SU-DHL-6 (cell line): ENCODE data around the gene LILRA2.

Experiments used
- EZH2phosphoT487 ChIP-seq: fragments of 200-600 bp; sonication (generic), shearing (Covaris generic); conservative IDR thresholded peaks from 2 replicates; pipeline ENCODE4 v1.6.1; 2018; ENCODE audit warnings: mild to moderate bottlenecking, antibody characterized with exemption, low read length, moderate library complexity, mixed read lengths
- TF ChIP-seq, protein P1 (sequence below): fragments of 200-600 bp; sonication (generic); IDR thresholded peaks from one replicate; pipeline ENCODE4 v1.5.1; 2017; ENCODE audit warnings: antibody characterized with exemption, mild to moderate bottlenecking, low read length, moderate library complexity; ENCODE audit not compliant: insufficient read depth, poor library complexity, severe bottlenecking

- TF ChIP-seq, protein P1, sequence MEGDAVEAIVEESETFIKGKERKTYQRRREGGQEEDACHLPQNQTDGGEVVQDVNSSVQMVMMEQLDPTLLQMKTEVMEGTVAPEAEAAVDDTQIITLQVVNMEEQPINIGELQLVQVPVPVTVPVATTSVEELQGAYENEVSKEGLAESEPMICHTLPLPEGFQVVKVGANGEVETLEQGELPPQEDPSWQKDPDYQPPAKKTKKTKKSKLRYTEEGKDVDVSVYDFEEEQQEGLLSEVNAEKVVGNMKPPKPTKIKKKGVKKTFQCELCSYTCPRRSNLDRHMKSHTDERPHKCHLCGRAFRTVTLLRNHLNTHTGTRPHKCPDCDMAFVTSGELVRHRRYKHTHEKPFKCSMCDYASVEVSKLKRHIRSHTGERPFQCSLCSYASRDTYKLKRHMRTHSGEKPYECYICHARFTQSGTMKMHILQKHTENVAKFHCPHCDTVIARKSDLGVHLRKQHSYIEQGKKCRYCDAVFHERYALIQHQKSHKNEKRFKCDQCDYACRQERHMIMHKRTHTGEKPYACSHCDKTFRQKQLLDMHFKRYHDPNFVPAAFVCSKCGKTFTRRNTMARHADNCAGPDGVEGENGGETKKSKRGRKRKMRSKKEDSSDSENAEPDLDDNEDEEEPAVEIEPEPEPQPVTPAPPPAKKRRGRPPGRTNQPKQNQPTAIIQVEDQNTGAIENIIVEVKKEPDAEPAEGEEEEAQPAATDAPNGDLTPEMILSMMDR: no peak
- no peak for TF ChIP-seq EZH2phosphoT487
Measured at GRCh38 chr19:54577334-54577733, 3.7 kb downstream of the LILRA2 start.
